ENCODE measurements around the gene C1QA.

DNA sequence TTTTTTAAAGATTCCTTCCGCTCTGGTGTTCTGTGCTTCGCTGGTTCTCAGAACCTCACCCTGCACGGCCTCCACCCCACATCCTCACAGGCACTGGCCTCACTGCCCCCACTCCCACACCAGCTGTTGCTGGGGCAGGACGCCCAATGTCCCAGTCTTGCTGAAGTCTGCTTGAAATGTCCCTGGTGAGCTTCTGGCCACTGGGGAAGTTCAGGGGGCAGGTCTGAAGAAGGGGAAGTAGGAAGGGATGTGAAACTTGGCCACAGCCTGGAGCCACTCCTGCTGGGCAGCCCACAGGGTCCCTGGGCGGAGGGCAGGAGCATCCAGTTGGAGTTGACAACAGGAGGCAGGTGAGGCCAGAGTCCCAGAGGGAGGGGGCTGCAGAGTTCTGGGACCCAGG is at the start of gene C1QA:
- no peak for TF ChIP-seq CTCF (conservative IDR thresholded peaks at IDR 0.05 in 1 of 2, IDR thresholded peaks at IDR 0.05 in 1 of 2; ENCODE audit: low read depth in 1 of 2, low read length in 2 of 2)
- TF ChIP-seq EZH2 (IDR thresholded peaks at IDR 0.05; ENCODE audit: low read length, missing control alignments): no peak

All from fibroblast of lung (primary cell).